ENCODE measurements around the gene NF2. TPM values are rescaled to one million over a fixed set of nuclear protein-coding genes. Genes with fewer than 3 reads are reported as not detected.

Gene NF2
- total RNA-seq, 1 experiment from 2014 or later = 40.5 TPM

GRCh38 chr22:29625090-29625825 is 21.8 kb downstream of the NF2 start:
- no peaks in the 10 kb centered on the region for H3K36me3 ChIP-seq (ENCODE audit: insufficient read depth, low read length, poor library complexity, severe bottlenecking)
- intact Hi-C loops (cut with micrococcal nuclease; ENCODE audit: unreplicated experiment) = no loop called here
- DNase-seq (ENCODE audit: low spot score) = peak; percentile 76
- H3K4me3 ChIP-seq (ENCODE audit: low read depth, low read length, poor library complexity, severe bottlenecking) = no peak overlapping the region
- H3K27me3 ChIP-seq (replicated peaks; ENCODE audit: insufficient read depth, low read depth, low read length, poor library complexity) = no peaks in the 10 kb centered on the region
- peaks cover 20% of the 10 kb centered on the region for H3K4me1 ChIP-seq (ENCODE audit: insufficient read depth, low read length, poor library complexity, severe bottlenecking)
- ChIA-PET CTCF (interaction anchor here (0.6 to 1.7 kb wide), 5 partner anchors 9 to 464 kb away, joined by 3 to 5 read pairs (median 4); no protein-coding TSS in a partner anchor), POLR2A (ENCODE audit: low non-redundant PET) (no interaction called here)
- H3K27ac ChIP-seq (ENCODE audit: low read depth, low read length, poor library complexity, severe bottlenecking) = no peak overlapping the region
- no peaks in the 10 kb centered on the region for H3K9me3 ChIP-seq (ENCODE audit: low read depth, low read length, poor library complexity, severe bottlenecking)
- TF ChIP-seq EZH2 (IDR thresholded peaks at IDR 0.05; ENCODE audit: borderline replicate concordance, low read depth, low read length, poor library complexity, severe bottlenecking) = no peak
- peak; percentile 94 for TF ChIP-seq CTCF (conservative IDR thresholded peaks at IDR 0.05; ENCODE audit: low read depth, low read length)
- BruUV-seq (replicated peaks) = no TSS peak

- Histone ChIP-seq H3K4me1 (ENCODE audit: insufficient read depth, low read length, poor library complexity, severe bottlenecking) (peaks cover 20% of the 10 kb centered on the region), H3K36me3 (ENCODE audit: insufficient read depth, low read length, poor library complexity, severe bottlenecking) (no peaks in the 10 kb centered on the region), H3K9me3 (ENCODE audit: low read depth, low read length, poor library complexity, severe bottlenecking) (no peaks in the 10 kb centered on the region), H3K4me3 (ENCODE audit: low read depth, low read length, poor library complexity, severe bottlenecking) (no peak overlapping the region), H3K27ac (ENCODE audit: low read depth, low read length, poor library complexity, severe bottlenecking) (no peak overlapping the region), H3K27me3 (replicated peaks; ENCODE audit: insufficient read depth, low read depth, low read length, poor library complexity) (no peaks in the 10 kb centered on the region)
- no peak for TF ChIP-seq CTCF (conservative IDR thresholded peaks at IDR 0.05; ENCODE audit: low read depth, low read length)
- no peak for TF ChIP-seq EZH2 (IDR thresholded peaks at IDR 0.05; ENCODE audit: borderline replicate concordance, low read depth, low read length, poor library complexity, severe bottlenecking)
- DNase-seq (ENCODE audit: low spot score) = no peak
- ChIA-PET CTCF (interaction anchor here (1.5 to 1.7 kb wide), 2 partner anchors 8 to 462 kb away, joined by 4 read pairs; no protein-coding TSS in a partner anchor), POLR2A (ENCODE audit: low non-redundant PET) (interaction anchor here (0.6 kb wide), 1 partner anchor 11 kb away, joined by 5 read pairs; no protein-coding TSS in a partner anchor)
- intact Hi-C loops (cut with micrococcal nuclease; ENCODE audit: unreplicated experiment) = no loop called here
- no TSS peak for BruUV-seq (replicated peaks)
Observed at GRCh38 chr22:29626497-29627195, 23.2 kb downstream of the NF2 start.

- no peak overlapping the region for H3K4me3 ChIP-seq (ENCODE audit: low read depth, low read length, poor library complexity, severe bottlenecking)
- TF ChIP-seq EZH2 (IDR thresholded peaks at IDR 0.05; ENCODE audit: borderline replicate concordance, low read depth, low read length, poor library complexity, severe bottlenecking) (no peak), CTCF (conservative IDR thresholded peaks at IDR 0.05; ENCODE audit: low read depth, low read length) (no peak)
- no peak for DNase-seq (ENCODE audit: low spot score)
- no TSS peak for BruUV-seq (replicated peaks)
- H3K27me3 ChIP-seq (replicated peaks; ENCODE audit: insufficient read depth, low read depth, low read length, poor library complexity) = no peaks in the 10 kb centered on the region
- no peaks in the 10 kb centered on the region for H3K9me3 ChIP-seq (ENCODE audit: low read depth, low read length, poor library complexity, severe bottlenecking)
- H3K27ac ChIP-seq (ENCODE audit: low read depth, low read length, poor library complexity, severe bottlenecking) = no peak overlapping the region
- ChIA-PET CTCF (no interaction called here), POLR2A (ENCODE audit: low non-redundant PET) (interaction anchor here (0.6 kb wide), 1 partner anchor 11 kb away, joined by 5 read pairs; no protein-coding TSS in a partner anchor)
- H3K4me1 ChIP-seq (ENCODE audit: insufficient read depth, low read length, poor library complexity, severe bottlenecking) = peaks cover 16% of the 10 kb centered on the region
- no peaks in the 10 kb centered on the region for H3K36me3 ChIP-seq (ENCODE audit: insufficient read depth, low read length, poor library complexity, severe bottlenecking)
- intact Hi-C loops (cut with micrococcal nuclease; ENCODE audit: unreplicated experiment) = no loop called here
Observed at GRCh38 chr22:29627196-29627535, 23.7 kb downstream of the NF2 start.
